KOPT-K1 (cell line): Measurements from ENCODE around the gene GRIN2A.

ENCODE experiments used
- H3K27ac ChIP-seq: fragments of 200-600 bp; sonication (generic); 2 replicates; pipeline ENCODE4 v1.5.1; 2016; ENCODE audit warnings: antibody characterized with exemption, mild to moderate bottlenecking, low read depth, low read length; ENCODE audit not compliant: poor library complexity, severe bottlenecking
- H3K36me3 ChIP-seq: fragments of 200-600 bp; sonication (generic); 2 replicates; pipeline ENCODE4 v1.5.1; 2017; ENCODE audit warnings: antibody characterized with exemption, mild to moderate bottlenecking, low read length, moderate library complexity; ENCODE audit not compliant: insufficient read depth
- H3K9me3 ChIP-seq: fragments of 200-600 bp; sonication (generic); 2 replicates; pipeline ENCODE4 v1.5.1; 2017; ENCODE audit warnings: antibody characterized with exemption, low read length, mild to moderate bottlenecking; ENCODE audit not compliant: insufficient read depth, poor library complexity, severe bottlenecking

The GRIN2A gene

DNA sequence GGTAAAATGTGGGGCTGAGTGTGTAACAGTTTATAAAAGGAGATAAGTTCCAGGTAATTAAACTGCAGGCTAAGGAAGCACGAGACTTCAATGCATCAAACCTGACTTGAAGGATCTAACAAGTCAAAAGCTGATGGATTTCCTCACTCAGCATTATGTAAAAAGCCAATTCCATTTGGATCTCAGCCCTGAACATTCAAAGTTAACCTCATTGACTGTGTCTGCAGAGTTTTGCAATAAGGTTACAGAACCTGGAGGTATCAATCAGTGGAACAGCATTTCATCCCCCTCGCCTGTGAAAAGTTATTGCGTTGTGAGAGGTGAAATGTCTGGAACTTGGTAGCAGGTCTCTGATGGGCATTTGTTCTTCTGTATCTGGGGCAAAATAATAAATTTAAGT, 317.8 kb downstream of the GRIN2A start:
- Histone ChIP-seq H3K36me3 (no peaks in the 10 kb centered on the region), H3K27ac (no peak overlapping the region), H3K9me3 (no peaks in the 10 kb centered on the region)

DNA sequence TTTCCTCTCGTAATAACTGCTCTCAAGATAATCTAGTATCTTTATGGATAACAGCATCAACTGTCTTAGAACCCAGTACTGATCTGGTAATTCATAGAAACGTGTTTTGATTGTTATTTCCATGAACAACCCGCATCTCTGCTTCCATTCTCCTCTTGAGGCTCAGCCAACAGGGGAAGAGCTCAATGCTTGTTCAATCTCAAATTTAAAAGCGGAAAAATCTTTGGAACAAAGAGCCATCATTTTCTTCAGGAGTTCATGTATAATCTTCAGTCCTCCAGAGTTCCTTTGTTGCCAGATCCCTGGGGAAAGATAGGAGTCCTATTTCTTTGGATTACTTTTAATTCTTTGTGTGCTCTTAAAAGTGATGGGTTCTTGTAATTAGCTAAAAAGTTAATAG, 319.9 kb downstream of the GRIN2A start:
- no peaks in the 10 kb centered on the region for H3K36me3 ChIP-seq
- no peaks in the 10 kb centered on the region for H3K9me3 ChIP-seq
- no peak overlapping the region for H3K27ac ChIP-seq

DNA sequence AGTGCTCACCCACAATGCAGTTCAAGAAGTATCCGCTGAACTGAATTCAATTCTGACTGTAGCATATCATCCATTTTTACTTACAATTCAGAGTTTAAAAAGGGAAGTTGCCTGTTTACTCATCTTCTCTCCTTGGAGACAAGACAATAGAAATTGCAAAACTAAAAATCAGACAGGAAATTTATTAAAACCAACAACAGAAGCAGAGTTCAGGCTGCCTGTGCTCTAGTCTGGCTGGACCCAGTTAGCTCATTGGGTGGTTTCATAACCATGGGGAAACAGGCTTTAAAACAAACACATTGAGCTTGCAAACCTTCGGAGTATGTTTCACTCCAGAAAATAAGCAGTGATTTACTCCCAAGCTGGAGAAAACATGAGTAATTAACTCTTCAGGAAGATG, 321.4 kb downstream of the GRIN2A start:
- Histone ChIP-seq H3K27ac (no peak overlapping the region), H3K36me3 (no peaks in the 10 kb centered on the region), H3K9me3 (no peaks in the 10 kb centered on the region)

DNA sequence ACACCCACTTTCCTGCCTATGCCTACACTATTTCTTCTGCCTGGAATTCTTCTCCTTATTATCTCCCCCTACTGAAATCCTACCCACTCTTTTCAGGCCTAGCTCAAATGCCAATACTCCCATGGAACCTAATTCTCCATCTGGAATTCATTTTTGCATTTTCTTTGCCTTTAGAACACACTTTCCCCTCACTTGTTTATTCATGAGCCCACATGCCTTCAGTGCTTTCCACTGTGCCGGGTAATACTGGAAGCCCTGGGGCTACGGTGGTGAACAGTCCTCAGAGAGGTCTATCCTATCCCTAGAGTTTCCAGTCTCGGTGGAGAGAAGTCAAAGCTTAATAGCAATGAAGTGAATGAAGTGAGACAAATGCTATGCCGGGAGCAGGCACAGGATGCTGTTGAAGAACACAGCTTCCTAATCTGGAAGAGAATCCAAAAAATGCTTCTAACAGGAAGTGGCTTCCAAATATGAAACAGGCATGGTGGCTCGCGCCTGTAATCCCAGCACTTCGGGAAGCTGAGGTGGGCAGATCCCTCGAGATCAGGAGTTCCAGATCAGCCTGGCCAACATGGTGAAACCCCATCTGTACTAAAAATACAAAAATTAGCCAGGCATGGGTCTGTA, 322.4 kb downstream of the GRIN2A start:
- Histone ChIP-seq H3K9me3 (no peaks in the 10 kb centered on the region), H3K27ac (no peak overlapping the region), H3K36me3 (no peaks in the 10 kb centered on the region)

DNA sequence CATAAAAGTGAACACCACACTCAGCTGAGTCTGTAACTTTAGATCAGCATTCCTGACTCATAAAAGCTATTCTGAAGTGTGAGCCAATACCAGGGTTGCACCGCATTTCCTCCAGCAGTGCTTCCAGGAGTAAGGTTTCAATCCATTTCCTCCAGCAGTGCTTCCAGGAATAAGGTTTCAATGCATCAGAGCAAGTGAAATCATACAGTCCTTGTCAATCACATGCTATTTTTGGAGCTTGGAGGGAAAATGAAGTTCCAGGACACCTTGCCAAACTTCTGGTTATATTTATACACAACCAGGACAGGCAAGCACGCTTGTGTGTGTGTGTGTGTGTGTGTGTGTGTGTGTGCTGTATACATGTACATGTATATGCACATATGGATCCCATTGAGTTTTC, 327.6 kb downstream of the GRIN2A start:
- H3K27ac ChIP-seq: no peak overlapping the region
- no peaks in the 10 kb centered on the region for H3K9me3 ChIP-seq
- H3K36me3 ChIP-seq: no peaks in the 10 kb centered on the region

DNA sequence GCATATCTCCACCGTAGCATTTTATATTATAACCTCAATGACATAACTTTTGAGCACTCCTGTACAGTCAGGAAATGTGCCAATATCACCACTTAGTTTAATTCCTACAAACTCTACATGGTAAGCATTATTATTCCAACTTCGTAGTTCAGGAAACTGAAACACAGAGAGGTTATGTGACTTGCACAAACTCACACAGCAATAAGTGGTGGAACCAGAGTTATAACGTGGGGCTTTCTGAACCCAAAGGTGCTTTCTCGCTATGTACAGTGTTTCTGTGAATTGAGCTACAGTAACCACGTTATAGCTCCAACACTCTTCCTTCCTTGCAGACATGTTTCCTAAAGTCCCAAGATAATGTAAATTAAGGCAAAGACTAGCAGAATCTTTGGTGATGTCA, 330.2 kb downstream of the GRIN2A start:
- Histone ChIP-seq H3K27ac (no peak overlapping the region), H3K9me3 (no peaks in the 10 kb centered on the region), H3K36me3 (no peaks in the 10 kb centered on the region)

DNA sequence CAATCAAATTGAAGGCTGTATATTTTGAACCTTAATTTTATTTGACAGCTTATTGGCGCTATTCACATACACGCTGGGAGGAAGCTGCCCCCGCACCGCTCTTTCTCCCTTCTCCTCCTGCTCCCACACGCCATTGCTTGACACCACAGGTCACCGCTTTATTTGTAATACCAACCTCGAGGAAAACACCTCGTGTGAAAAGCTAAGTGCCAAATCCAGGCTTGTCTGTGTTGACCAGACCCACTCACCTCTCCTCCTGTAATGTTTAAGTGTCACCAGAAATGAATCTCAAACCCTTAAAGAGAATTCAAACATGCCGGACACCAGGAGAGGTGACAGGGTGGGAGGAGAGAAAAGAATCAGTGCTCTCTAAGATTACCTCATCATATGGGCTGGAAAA, 331.4 kb downstream of the GRIN2A start:
- Histone ChIP-seq H3K27ac (no peak overlapping the region), H3K36me3 (no peaks in the 10 kb centered on the region), H3K9me3 (no peaks in the 10 kb centered on the region)

DNA sequence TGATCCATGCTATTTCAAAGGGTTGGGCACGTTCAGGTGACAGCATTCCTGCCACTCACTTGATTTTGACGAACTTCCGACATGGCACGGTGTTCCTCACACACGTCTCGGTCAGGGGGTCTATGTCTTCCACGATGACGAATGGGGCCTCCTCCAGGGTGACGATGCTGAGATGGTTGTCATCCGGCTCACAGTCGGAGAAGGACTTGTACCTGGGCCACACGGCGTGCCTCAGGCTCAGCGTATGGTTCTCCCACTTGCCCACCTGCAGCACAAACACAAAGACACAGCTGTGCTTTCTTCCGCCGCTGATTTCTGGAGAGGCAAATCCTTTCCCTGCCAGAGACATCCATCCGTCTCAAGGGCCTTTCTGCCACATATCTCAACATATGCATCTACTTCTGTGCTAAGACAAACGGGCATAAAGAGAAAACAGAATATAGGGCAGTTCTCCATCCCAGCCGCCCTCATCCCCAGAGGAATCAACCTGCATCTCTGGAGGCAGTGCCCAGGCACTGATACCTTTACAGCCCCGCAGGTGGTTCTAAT, 332.5 kb downstream of the GRIN2A start:
- Histone ChIP-seq H3K36me3 (no peaks in the 10 kb centered on the region), H3K9me3 (no peaks in the 10 kb centered on the region), H3K27ac (no peak overlapping the region)

DNA sequence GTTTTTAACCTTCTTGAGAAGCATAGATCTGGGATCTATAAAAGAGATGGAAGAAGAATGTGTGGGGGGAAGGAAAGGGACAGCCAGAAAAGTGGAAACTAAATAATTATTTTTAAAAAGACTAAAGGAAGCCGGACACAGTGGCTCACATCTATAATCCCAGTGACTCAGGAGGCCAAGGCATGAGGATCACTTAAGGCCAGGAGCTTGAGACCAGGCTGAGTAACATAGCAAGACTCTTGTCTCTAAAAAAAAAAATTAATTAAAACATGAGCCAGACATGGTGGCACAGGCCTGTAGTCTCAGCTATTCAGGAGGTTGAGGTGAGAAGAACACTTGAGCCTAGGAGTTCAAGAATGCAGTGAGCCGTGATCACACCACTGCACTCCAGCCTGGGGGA, 335.1 kb downstream of the GRIN2A start:
- Histone ChIP-seq H3K27ac (no peak overlapping the region), H3K9me3 (no peaks in the 10 kb centered on the region), H3K36me3 (no peaks in the 10 kb centered on the region)

DNA sequence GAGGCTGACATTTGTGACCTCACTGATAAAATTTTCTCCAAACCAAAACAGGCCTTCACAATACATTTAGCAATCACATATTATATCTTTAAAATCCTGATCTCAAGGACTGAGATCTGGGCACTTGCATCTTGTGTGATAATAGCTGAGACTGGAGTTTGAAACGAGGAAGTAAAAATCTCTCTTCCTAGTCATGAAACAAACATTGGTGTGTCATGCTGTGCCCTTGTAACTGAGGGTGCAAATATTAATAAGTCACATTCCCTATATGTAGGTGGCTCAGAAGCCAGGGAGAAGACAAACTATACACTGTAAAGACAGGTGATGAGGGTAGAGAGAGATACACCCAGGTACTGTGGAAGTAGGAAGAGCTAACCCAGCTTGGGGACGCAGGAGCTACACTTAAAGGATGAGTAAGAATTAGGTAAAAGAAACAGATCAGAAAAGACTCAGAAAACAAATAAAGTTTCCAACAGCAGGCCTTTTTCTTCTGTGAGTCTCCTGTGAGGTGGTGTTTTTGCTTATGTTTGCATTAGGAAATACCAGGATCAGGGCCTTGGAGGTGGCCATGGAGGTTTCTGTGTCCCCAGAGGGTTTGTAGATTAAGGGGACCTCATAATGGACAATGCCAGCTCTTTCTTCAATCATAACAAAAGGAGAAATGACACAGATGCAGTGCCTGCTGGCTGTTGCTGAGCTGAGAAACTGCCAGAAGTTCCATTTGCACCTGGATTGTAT, 335.7 kb downstream of the GRIN2A start:
- Histone ChIP-seq H3K9me3 (no peaks in the 10 kb centered on the region), H3K36me3 (no peaks in the 10 kb centered on the region), H3K27ac (no peak overlapping the region)

DNA sequence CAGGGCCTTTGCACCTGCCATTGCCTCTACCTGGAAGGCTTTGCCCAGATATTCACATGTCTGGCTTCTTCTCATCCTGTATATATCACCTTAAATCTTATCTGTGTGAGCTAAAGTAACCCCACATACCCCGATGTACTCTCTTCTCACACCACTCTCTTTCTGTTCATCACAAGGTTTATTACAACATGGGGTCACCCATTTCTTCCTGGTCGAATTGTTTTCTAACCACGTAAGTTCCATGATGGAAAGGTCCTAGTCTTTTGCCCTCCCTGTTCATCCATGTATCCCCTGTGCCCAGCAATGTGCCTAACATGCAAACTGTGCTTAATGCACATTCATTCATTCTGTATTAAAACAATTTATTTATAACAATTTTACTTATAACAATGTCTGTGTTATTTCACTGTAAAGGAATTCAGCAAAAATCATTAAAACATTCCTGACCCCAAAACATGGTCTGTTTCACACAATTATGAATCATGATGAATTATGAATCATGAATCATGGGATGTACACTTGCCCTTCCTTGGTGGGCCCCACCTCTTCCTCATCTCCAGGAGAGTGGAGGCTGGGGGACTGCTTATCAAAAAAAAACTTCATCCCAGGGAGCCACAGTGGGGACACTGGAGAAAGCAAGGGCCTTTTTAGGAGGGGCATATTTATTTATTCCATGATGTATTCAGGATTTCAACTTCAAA, 336.4 kb downstream of the GRIN2A start:
- no peaks in the 10 kb centered on the region for H3K9me3 ChIP-seq
- H3K27ac ChIP-seq: no peak overlapping the region
- H3K36me3 ChIP-seq: no peaks in the 10 kb centered on the region

DNA sequence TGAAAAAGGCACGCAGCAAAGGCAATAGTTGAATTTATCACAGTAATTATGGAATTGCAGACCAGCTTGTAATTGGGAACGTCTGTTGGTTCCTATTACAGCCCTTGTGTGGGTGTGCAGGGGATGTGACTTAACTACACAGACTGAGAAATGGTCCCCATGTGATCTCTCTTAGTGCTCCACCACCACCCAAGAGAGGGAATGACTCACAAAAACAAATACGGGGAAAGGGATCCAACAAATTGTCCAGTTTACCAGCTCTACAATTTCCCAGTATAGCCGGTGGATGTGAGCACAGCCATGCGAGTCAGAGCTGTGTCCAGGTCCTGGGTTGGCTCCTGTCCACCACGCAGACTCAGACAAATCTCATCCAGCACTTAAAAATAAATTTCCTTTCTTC, 337.9 kb downstream of the GRIN2A start:
- Histone ChIP-seq H3K36me3 (no peaks in the 10 kb centered on the region), H3K27ac (no peak overlapping the region), H3K9me3 (no peaks in the 10 kb centered on the region)

DNA sequence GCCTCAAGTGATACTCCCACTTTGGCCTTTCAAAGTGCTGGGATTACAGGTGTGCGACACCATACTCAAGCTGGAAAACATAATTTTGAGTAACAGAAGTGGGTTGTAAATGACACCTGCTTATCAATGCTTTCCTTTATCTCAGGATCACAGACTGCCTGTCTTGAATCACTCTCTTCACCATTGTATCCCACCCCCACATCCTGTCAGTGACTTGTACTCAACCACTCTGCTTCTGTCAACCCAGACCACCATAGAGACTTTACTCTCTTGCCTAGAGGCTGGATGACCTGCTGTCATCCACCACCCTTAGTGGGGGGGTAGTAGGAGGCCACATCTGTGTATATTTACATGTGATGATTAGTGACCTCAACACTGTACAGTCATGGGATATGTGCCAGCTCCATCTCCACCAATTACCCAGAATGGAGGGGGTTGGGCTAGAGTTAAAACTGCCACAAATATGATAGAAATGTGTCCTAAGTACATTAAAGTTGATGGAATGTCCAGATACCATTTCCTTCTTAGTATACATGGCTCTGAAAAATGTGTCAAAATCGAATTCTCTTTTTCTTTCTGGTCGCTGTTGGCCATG, 338.7 kb downstream of the GRIN2A start:
- Histone ChIP-seq H3K9me3 (no peaks in the 10 kb centered on the region), H3K36me3 (no peaks in the 10 kb centered on the region), H3K27ac (no peak overlapping the region)

DNA sequence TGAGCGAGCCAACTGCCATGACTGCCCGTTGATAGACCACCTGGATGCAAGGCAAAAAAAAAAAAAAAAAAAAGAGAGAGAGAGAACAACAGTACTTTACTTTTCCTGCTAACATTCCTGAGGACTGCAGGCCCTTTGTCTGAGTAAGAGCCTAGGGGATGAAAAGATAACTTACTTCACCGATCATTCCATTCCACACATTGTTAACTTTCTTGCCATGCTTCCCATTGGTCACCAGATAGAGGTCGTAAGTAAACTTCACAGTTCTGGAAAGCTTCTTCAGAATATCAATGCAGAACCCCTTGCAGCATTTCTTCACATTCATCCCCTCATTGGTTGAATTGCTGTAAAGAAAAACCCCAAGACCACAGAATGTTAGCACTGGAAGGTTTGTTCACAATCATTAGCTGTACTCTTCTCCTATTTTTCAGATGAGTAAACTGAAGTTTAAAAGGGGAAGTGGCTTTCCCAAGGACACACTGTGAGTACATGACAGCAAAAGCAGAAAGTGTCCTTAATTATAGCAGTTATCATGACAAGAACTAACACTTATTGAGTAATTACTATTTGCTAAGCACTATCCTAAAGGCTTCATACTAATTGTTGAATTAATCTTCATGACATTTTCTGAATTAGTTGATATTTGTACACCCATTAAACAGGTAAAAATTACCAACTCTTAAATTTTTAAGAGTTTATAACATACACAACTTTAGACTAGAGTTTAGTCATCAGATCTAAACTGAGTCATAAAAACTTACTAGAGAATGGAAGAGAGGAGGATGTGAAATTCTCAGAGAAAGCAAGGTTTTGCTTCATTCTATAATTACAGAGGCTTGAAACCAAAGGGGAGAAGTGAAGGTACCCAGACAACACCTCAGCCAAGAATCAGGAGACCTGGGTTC, 341.2 kb downstream of the GRIN2A start:
- Histone ChIP-seq H3K9me3 (no peaks in the 10 kb centered on the region), H3K27ac (no peak overlapping the region), H3K36me3 (no peaks in the 10 kb centered on the region)
